HG02981 (cell line): ENCODE results near the gene NCKAP1.
A peak's percentile ranks its signal among the peaks of the same experiment; 100 is the strongest.
"Not testable (repeated sequence)": the region's sequence is repeated elsewhere in the genome, so short reads cannot be mapped to it uniquely, and the experiment has no call there.

ENCODE experiments used
- ATAC-seq: cut with Tn5 transposase; IDR thresholded peaks from one replicate; pipeline ENCODE4 v1.9.1; 2021; ENCODE audit warnings: mild to moderate bottlenecking, moderate library complexity; ENCODE audit not compliant: unreplicated experiment

NCKAP1 gene

DNA sequence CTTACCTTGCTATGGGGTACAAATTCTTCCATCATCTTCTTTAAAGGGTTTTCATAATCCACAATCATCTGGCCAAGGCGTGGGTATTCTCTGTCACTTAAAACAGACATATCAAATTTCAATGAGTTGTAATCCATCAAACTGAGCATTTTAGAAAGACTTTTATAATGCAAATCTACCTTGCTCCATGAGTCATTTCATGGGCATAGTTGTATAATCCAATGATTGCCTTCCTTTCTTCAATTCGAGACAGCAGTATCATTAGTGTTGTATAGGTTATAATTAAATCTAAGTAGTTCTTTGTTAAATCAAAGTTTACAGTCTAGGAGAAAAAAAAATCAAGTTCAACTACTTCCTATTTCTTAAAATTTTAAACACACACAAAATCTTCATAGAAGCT is 36.3 kb downstream of the NCKAP1 start:
- no peak for ATAC-seq

DNA sequence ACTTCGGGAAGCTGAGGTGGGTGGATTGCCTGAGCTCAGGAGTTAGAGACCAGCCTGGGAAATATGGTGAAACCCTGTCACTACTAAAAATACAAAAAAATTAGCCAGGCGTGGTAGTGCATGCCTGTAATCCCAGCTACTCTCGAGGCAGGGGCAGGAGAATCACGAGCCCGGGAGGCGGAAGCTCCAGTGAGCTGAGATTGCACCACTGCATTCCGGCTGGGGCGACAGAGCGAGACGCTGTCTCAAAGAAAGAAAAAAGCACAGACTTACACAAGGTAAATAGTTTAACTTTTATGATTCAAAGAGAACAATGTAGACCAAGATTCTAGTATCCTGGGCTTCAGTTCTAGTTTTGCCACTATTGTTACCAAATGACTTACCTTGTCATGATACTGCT is 37.4 kb downstream of the NCKAP1 start:
- ATAC-seq = no peak

DNA sequence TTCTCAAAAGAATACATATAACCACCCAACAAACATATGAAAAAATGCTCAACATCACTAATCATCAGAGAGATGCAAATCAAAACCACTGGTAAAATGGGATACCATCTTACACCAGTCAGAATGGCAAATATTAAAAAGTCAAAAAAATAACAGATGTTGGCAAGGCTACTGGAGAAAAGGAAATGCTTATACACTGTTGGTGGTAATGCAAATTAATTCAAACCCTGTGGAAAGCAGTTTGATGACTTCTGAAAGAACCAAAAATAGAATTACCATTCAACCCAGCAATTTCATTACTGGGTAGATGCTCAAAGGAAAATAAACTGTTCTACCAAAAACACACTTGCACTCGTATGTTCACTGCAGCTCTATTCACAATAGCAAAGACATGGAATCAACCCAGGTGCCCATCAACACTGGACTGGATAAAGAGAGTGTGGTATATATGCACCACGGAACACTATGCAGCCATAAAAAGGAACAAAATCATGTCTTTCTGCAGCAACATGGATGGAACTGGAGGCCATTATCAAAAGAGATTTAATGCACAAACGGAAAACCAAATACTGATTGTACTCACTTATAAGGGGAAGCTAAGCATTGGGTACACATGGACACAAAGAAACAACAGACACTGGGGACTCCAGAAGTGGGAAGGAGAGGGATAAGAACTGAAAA is 38.8 kb downstream of the NCKAP1 start:
- no peak for ATAC-seq

DNA sequence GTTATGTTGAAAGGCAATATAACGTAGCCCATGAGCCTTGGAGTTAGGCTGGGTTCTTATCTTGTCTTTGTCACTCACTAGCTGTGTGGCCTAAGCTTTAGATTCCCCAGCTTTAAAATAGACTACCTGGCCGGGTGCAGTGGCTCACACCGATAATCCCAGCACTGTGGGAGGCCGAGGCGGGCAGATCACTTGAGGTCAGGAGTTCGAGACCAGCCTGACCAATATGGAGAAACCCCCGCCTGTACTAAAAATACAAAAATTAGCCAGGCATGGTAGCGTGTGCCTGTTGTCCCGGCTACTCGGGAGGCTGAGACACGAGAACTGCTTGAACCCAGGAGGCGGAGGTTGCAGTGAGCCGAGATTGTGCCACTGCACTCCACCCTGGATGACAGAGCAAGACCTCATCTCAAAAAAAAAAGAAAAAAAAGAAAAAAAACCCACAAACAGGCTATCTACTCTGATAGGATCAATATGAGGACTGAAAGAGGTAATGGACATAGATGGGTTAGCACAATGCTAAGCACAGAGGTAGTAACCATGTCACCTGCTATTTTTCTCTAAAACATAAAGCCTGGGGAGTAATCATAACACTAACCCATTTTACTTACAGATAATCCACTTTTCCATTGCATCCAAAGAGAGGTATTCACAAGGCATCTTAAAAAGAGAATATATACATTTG is 43.9 kb downstream of the NCKAP1 start:
- ATAC-seq = no peak

DNA sequence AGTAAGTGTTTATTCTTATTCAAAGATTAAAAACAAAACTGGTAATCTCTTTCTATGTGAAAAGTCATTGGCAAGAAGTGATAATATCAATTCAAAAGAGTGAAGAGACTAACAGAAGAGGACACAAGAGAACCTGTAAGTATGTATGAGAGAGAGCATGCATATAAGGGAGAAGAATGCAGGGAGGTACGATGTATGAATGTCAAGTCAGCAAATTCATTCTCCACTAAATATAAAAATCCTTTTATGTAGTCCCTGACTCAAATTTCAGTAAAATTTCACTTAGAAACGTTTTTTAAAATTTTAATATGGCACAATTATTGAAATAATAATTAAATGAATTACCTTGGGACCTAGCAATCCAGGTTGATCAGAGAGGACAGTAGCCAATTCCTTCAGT is 55.3 kb downstream of the NCKAP1 start:
- no peak for ATAC-seq

DNA sequence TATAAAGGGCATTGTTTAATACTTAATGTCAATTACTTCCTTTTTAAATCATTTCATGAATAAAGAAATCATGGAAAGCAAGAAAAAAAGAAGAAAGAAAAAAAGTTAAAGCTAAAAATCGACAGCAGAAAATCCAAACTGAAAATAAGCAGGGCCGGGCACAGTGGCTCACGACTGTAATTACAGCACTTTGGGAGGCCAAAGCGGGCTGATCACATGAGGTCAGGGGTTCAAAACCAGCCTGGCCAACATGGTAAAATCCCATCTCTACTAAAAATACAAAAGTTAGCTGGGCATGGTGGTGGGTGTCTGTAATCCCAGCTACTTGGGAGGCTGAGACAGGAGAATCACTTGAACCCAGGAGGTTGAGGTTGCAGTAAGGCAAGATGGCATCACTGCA is 56.8 kb downstream of the NCKAP1 start:
- ATAC-seq = not testable (repeated sequence)

- ATAC-seq = no peak
Observed at GRCh38 chr2:182980652-182981051, 57.6 kb downstream of the NCKAP1 start.

DNA sequence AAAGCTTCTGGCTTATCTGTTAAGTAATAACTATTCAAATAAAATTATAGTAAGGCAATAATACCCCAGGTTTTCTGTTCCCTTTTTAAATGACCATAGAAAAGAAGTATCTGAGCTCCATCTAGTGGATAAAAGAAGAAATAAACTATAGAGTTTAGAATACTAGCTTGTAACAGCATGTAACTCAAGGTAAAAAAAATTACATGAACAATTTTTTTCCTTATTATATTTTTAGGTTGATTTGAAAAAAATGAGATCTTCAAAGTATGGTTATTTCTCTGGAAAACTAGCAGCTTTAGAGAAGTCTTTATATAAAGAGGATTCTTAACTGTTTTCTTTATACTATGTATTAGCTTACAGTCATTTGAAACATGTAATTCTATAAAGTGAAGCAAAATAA is 58.1 kb downstream of the NCKAP1 start:
- peak; percentile 71 for ATAC-seq

DNA sequence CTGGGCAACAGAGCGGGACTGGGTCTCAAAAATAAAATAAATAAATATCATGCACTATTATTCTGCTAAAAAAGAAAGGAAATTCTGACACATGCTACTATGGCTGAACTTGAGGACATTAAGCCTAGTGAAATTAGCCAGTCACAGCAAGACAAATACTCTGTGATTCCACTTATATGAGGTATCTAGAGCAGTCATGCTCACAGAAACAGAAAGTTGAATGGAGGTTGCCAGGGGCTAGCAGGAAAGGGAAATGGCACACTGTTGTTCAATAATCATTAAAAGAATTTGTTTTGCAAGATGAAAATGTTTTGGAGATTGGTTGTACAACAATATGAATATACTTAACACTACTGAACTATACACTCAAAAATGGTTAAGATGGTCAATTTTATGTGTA is 60.8 kb downstream of the NCKAP1 start:
- ATAC-seq = peak; percentile 78

- ATAC-seq = no peak
Observed at GRCh38 chr2:182973441-182974352, 64.6 kb downstream of the NCKAP1 start.

DNA sequence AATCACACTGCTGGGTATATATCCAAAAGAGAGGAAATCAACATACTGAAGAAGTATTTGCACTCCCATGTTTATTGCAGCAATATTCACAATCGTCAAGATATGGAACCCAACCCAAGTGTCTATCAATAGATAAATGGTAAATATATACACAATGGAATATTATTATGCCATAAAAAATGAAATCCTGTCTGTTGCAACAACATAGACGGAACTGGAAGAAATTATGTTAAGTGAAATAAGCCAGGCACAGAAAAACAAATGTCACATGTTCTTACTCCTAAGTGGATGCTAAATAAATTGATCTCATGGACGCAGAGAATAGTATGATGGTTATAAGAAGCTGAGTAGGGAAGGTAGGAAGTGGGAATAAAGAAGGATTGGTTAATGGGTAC is 65.7 kb downstream of the NCKAP1 start:
- no peak for ATAC-seq

DNA sequence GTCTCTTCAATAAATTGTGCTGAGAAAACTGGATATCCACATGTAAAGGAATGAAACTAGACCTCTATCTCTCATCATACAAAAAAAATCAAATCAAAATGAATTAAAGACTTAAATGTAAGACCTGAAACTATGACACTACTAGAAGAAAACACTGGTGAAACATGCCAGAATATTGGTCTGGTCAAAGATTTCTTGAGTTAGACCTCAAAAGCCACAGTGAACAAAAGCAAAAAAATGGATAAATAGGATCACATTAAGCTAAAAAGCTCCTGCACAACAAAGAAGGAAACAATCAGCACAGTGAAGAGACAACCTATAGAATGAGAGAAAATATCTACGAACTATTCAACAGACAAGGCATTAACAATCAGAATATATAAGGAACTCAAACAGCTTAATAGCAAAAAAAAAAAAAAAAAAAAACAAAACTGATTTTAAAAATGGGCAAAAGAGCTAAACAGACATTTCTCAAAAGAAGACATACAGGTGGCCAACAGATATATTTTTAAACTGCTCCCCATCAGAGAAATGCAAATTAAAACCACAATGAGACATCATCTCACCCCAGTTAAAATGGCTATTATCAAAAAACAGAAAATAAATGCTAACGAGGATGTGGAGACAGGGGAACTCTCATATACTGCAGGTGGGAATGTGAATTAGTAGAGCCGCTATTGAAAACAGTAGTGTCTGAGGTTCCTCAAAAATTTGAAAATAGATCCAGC is 66.3 kb downstream of the NCKAP1 start:
- ATAC-seq = peak; percentile 45

- no peak for ATAC-seq
Observed at GRCh38 chr2:182970486-182970885, 67.8 kb downstream of the NCKAP1 start.

DNA sequence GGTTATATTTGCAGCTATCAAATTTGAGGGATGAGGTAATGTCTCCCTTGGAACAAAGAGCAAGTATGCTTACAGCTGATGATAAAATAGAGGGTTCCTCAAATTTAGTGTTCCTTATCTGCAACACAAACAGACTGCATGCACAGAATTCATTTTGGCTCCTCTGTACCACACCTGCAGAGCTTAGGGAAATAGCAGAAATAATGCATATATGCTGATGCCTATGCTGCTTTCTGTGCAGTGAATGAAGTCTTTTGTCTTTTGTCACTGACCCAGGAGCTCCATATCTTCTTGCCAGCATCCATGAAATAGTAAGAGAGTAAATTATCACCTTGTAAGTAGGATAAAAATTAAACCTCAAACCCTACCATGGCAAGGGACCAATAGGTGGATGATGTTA is 69.8 kb downstream of the NCKAP1 start:
- ATAC-seq = no peak

GRCh38 chr2:182966356-182966755 is 71.9 kb downstream of the NCKAP1 start:
- ATAC-seq = not testable (repeated sequence)

GRCh38 chr2:182962641-182963040 is 75.6 kb downstream of the NCKAP1 start:
- ATAC-seq = no peak

GRCh38 chr2:182960869-182961268 is 77.4 kb downstream of the NCKAP1 start:
- not testable (repeated sequence) for ATAC-seq

DNA sequence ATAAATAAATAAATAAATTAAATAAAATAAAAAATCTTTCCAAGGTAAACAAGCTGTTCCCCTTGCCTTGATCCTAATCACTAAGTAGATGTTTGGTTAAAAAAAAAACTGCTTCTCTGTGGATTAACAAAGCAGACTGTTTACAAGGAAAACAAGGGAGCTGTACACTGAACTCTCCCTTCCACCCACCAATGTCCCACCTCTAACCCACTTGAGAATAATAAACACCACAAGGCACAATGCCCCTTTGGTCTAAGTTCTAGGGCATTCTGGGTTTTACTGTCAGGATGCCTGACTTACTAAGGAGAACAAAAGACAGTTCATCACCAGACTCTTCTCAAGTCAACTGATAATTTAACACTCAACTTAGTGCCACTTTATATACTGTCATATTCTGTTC is 83.5 kb downstream of the NCKAP1 start:
- ATAC-seq = no peak

- no peak for ATAC-seq
Observed at GRCh38 chr2:182952741-182953450, 85.4 kb downstream of the NCKAP1 start.

GRCh38 chr2:182951948-182952663 is 86.2 kb downstream of the NCKAP1 start:
- peak; percentile 75 for ATAC-seq
